Fibroblast of skin of left quadriceps (primary cell): ENCODE results near the gene CUTC.
A peak's percentile ranks its signal among the peaks of the same experiment; 100 is the strongest.
"Not testable (repeated sequence)": the region's sequence is repeated elsewhere in the genome, so short reads cannot be mapped to it uniquely, and the experiment has no call there.

Experiments
- DNase-seq, 2 experiments: peaks; one replicate each; pipeline ENCODE4 v3.0.0-alpha.2; 2013; ENCODE audit warnings: low read depth in 2 of 2

CUTC gene

DNA sequence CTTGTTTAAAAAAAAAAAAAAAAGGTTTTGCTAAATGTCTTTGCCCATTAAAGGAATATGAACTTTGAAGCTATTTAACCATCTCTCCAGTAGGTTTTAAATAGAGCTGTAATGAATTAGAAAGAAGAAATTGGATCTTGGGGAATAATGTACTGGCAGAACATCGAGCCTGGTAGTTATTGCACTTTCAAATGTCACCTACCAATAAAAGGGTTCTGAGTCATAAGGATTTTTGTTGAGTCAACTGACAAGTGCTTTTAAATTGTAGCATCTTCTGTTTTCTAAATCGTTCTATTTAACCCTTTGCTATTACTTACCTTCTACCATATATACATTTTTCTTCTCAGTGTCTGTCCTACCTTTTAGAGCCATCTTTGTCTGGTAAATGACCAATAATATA is 10.7 kb downstream of the CUTC start:
- no peak for DNase-seq

- DNase-seq, result no peak
Observed at GRCh38 chr10:99743841-99744240, 11.8 kb downstream of the CUTC start.

DNA sequence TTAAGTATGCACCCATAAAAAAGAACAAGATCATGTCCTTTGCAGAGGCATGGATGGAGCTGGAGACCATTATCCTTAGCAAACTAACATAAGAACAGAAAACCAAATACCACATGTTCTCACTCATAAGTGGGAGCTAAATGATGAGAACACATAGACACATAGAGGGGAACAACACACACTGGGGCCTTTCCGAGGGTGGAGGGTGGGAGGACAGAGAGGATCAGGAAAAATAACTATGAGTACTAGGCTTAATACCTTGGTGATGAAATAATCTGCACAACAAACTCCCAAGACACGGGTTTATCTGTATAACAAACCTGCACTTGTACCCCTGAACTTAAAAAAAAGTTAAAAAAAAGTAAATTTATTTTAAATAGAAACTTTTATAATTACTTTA is 14.1 kb downstream of the CUTC start:
- DNase-seq, result not testable (repeated sequence)

GRCh38 chr10:99748823-99749451 is 16.9 kb downstream of the CUTC start:
- no peak for DNase-seq

DNA sequence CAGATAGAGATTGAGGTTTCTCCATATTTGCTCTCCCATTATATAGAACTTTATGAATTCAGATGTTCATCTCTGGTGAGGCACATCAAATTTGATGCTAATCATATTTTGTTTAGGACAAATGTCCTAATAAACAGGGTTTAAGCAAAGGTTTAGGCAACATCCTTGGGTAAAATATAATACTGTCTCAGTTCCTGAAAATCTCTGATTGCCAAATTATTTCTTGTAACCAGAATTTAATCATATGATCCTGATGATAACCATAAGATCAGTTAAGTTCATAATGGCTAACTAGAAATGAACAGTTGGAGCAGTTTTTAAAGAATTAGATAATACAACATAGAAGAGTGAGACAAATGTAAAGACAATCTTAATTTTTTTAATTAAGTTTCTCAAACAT is 18.6 kb downstream of the CUTC start:
- DNase-seq, result no peak

GRCh38 chr10:99754670-99755069 is 22.6 kb downstream of the CUTC start:
- no peak for DNase-seq

DNA sequence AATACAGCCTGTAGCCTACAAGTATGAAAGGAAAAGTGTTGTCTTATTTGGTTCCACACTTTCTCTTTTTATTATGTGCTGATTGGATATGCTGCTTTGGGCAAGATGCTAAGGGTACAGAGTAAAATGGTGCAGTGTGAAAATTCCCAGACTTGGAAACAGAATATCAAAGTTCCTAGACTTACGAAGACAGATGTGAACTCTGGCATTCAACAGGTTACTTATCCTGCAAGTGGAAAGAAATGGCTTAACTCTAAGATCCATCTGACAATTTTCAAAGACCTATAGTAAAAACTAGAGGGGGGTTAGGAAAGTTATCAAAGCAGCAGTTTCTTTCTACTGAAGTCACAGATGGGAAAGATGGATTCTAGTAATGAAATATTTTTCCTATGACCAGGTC is 24.1 kb downstream of the CUTC start:
- DNase-seq, result no peak

- DNase-seq, result peak in 1 of 2 experiments; percentile 14
Observed at GRCh38 chr10:99758211-99758891, 26.3 kb downstream of the CUTC start.

DNA sequence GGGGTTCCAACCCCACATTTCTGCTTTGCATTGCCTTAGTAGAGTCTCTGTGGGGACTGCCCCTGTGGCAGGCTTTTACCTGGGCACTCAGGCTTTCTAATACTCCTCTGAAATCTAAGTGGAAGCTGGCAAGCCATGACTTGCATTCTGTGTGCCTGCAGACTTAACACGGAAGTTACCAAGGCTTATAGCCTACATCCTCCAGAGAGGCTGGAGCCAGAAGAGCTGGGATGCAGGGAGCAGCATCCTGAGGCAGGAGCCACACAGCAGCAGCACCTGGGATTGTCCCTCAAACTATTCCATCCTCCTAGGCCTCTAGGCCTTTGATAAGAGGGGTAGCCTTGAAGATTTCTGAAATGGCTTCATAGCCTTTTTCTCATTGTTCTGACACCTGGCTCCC is 28.3 kb downstream of the CUTC start:
- DNase-seq, result no peak

DNA sequence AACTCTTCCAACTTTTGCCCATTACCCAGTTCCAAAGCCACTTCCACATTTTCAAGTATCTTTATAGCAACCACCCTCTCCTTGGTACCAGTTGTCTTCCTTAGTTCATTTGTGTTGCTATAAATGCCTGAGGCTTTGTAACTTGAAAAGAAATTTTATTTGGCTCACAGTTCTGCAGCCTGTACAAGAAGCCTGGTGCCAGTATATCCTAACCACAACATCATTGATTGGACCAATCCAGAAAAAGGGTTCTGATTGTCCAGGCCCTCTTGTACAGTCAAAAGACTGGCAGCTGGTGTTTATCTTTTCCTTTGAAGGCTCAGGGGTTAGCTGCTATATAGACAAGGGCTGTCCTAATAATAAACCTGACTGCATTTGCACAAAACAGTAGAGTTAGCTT is 29.3 kb downstream of the CUTC start:
- no peak for DNase-seq

GRCh38 chr10:99765672-99766301 is 33.8 kb downstream of the CUTC start:
- DNase-seq, result no peak

- DNase-seq, result no peak
Observed at GRCh38 chr10:99766302-99766681, 34.3 kb downstream of the CUTC start.

- DNase-seq, result no peak
Observed at GRCh38 chr10:99767901-99768300, 35.9 kb downstream of the CUTC start.

GRCh38 chr10:99768556-99768955 is 36.5 kb downstream of the CUTC start:
- DNase-seq, result peak in 1 of 2 experiments; percentile 24

- no peak for DNase-seq
Observed at GRCh38 chr10:99769706-99770105, 37.7 kb downstream of the CUTC start.

- DNase-seq, result no peak
Observed at GRCh38 chr10:99770408-99771045, 38.5 kb downstream of the CUTC start.

DNA sequence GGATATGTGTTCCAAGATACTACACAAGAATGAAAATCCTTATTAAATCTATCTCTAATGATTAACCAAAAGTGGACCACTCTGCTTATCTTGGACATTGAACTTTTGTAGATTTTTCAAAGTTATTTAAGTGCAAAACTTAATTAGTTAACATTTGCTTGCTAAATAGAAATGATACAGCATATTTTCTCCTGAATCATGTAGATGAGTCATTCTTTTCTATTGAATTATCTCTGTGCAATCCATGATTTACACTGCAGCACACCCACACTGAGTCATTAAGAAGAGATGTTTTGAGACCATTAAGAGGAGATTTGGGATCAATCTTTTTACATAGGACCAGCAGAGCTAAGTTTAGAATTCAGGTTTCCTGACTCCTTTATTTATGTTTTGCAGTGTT is 43.8 kb downstream of the CUTC start:
- DNase-seq, result peak; percentile 80

DNA sequence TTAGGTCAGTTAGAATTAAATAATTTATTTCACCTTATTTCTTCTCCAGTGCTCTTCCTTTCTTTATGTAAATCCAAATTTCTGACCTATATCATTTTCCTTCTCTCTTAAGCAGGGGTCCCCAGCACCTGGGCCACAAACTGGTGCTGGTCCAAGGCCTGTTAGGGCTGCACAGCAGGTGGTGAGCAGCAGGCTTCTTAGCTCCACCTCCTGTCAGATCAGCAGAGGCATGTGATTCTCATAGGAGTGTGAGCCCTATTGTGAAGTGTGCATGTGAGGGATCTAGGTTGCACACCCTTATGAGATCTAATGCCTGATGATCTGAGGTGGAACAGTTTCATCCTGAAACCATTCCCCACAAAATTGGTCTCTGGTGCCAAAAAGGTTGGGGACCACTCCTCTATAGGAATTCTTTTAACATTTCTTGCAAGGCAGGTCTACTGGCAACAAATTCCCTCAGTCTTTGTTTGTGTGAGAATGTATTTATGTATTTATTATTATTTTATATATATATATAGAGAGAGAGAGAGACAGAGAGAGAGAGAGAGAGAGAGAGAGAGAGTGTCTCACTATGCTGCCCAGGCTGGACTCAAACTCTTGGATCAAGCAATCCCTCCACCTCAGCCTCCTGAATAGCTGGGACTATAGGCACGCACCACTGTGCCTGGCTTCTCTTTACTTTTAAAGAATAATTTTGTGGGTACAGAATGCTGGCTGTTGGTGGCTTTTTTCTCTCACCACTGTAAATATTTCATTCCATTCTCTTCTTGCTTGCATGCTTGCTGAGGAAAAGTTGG is 46.1 kb downstream of the CUTC start:
- DNase-seq, result no peak

DNA sequence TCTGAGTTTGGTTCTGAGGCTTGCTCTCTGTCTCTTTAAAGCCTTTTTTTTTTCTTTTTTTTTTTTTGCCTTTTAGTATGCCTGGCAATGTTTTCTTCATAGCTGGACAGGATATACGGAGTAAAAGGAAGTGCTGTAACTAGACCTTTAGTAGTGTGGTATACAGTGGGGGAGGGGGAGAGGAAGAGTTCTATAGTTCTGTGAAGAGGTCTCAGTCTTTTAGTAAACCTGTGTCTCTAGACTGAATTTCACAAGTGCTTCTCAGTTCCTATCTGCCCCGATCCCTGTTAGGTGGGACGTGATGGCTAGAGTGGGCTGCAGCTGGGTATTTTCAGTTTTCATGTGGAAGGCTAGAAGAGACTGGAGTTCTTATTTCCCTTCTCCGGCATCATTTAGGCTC is 47.3 kb downstream of the CUTC start:
- DNase-seq, result peak in 1 of 2 experiments; percentile 44

DNA sequence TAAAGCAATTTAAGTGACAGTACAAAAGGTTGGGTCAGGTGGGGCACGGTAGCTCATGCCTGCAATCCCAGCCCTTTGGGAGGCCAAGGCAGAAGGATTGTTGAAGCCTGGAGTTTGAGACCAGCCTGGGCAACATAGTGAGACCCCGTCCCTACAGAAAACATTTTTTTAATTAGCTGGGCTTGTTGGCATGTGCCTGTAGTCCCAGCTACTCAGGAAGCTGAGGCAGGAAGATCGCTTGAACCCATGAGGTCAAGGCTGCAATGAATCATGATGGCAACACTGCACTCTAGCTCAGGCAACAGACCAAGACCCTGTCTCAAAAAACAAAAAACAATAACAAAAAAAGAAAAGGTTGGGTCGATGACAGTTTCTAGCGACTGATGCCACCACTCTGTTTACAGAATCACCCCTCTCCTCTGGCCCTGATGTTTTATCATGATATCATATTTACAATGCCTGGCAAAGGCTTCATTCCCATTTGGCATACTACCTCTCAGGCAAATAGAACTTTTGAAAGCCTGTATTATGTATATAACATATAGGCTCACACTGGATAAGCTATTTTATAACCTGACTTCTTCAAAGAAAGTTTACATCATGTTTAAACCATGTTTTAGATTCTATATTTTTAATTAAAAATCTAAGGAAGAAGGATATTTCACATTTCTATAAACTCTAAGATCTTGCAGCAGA is 49.8 kb downstream of the CUTC start:
- no peak for DNase-seq
